ENCODE results near the gene SUGCT.

The SUGCT gene

DNA sequence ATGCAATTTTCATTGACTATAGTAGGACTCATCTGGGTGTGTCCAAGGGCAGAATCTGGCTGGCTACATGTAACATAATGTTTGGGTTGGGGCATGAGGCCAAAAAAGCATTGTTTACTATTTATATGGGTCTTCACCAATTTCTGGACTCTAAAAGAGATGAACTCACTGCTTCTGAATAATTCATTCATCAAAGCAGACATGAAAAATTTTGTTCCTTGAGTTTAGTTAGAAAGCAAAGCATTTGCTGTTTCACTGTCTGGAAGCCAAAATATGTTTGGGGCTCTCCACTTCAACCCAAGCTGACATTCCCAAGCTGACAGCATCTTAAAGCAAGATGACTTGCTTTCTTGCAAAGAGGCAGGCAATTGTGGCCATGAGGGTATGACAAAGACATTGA is 670.6 kb downstream of the SUGCT start:
- no peak for DNase-seq (ENCODE audit: low read depth, low spot score)
- Histone ChIP-seq H3K4me3 (no peak overlapping the region), H3K36me3 (ENCODE audit: insufficient read depth, low read length) (no peaks in the 10 kb centered on the region), H3K9ac (ENCODE audit: insufficient read length) (no peak overlapping the region), H3K27ac (no peak overlapping the region), H3K9me3 (ENCODE audit: low read depth, low read length) (no peaks in the 10 kb centered on the region)
- TF ChIP-seq EZH2 (IDR thresholded peaks at IDR 0.05) = no peak
- no peak for TF ChIP-seq FOXP2 (optimal IDR thresholded peaks at IDR 0.05; ENCODE audit: control extremely low read depth, extremely low read length, insufficient read depth)
- TF ChIP-seq POLR2AphosphoS5 (IDR thresholded peaks at IDR 0.05; ENCODE audit: borderline replicate concordance, low read depth, low read length) = no peak

DNA sequence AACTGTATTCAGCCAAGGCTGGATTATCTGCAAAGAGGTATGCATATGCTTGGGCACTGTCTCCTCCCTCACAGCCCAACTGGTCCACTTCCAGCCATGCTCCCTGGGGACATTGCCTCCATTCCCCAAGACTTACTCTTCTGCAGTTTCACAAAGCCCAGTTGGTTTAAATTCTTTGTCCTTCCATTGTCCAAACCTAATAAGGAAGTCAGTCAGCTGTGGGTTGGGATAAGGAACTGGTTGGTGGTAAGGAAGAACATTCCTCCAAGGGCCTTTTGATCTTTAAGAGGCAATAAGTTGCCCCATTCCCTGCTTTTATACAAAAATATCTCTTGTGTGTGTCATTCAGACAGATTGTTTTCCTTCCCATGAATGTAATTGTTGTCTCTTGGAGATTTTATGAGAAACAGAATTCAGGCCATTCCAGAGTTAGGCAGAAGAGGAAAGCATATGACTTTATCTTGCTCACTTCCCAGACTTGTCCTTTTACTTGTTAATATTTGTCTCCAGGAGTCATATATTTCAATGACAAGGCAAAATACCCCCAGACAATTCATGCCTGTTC is 673.7 kb downstream of the SUGCT start:
- Histone ChIP-seq H3K36me3 (ENCODE audit: insufficient read depth, low read length) (no peaks in the 10 kb centered on the region), H3K27ac (no peak overlapping the region), H3K4me3 (no peak overlapping the region), H3K9me3 (ENCODE audit: low read depth, low read length) (no peaks in the 10 kb centered on the region), H3K9ac (ENCODE audit: insufficient read length) (no peak overlapping the region)
- no peak for DNase-seq (ENCODE audit: low read depth, low spot score)
- TF ChIP-seq EZH2 (IDR thresholded peaks at IDR 0.05) = no peak
- TF ChIP-seq FOXP2 (optimal IDR thresholded peaks at IDR 0.05; ENCODE audit: control extremely low read depth, extremely low read length, insufficient read depth) = no peak
- TF ChIP-seq POLR2AphosphoS5 (IDR thresholded peaks at IDR 0.05; ENCODE audit: borderline replicate concordance, low read depth, low read length) = no peak

DNA sequence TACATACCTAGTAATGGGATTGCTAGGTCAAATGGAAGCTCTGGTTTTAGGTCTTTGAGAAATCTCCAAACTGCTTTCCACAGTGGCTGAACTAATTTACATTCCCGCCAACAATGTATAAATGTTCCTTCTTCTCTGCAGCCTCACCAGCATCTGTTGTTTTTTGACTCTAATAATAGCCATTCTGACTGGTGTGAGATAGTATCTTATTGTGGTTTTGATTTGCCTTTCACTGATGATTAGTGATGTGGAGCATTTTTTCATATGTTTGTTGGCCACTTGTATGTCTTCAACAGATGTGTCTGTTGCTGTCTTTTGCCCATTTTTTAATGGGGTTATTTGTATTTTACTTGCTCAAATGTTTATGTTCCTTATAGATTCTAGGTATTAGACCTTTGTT is 675.5 kb downstream of the SUGCT start:
- TF ChIP-seq EZH2 (IDR thresholded peaks at IDR 0.05) = no peak
- TF ChIP-seq POLR2AphosphoS5 (IDR thresholded peaks at IDR 0.05; ENCODE audit: borderline replicate concordance, low read depth, low read length) = no peak
- TF ChIP-seq FOXP2 (optimal IDR thresholded peaks at IDR 0.05; ENCODE audit: control extremely low read depth, extremely low read length, insufficient read depth) = no peak
- Histone ChIP-seq H3K27ac (no peak overlapping the region), H3K9me3 (ENCODE audit: low read depth, low read length) (no peaks in the 10 kb centered on the region), H3K9ac (ENCODE audit: insufficient read length) (no peak overlapping the region), H3K4me3 (no peak overlapping the region), H3K36me3 (ENCODE audit: insufficient read depth, low read length) (no peaks in the 10 kb centered on the region)
- no peak for DNase-seq (ENCODE audit: low read depth, low spot score)

DNA sequence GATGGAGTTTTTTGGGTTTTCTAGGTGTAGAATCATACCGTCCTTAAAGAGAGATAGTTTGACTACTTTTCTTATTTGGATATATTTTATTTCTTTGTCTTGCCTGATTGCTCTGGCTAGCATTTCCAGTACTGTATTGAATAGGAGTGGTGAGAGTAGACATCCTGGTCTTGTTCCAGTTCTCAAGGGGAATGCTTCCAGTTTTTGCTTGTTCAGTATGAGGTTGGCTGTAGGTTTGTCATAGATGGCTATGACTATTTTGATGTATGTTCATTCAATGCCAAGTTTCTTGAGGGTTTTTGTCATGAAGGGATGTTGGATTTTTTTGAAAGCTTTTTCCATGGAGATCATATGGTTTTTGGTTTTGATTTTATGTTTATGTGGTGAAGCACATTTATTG is 676.9 kb downstream of the SUGCT start:
- DNase-seq (ENCODE audit: low read depth, low spot score) = no peak
- Histone ChIP-seq H3K36me3 (ENCODE audit: insufficient read depth, low read length) (no peaks in the 10 kb centered on the region), H3K4me3 (no peak overlapping the region), H3K27ac (no peak overlapping the region), H3K9me3 (ENCODE audit: low read depth, low read length) (no peaks in the 10 kb centered on the region), H3K9ac (ENCODE audit: insufficient read length) (no peak overlapping the region)
- TF ChIP-seq POLR2AphosphoS5 (IDR thresholded peaks at IDR 0.05; ENCODE audit: borderline replicate concordance, low read depth, low read length) (no peak), EZH2 (IDR thresholded peaks at IDR 0.05) (no peak), FOXP2 (optimal IDR thresholded peaks at IDR 0.05; ENCODE audit: control extremely low read depth, extremely low read length, insufficient read depth) (no peak)

DNA sequence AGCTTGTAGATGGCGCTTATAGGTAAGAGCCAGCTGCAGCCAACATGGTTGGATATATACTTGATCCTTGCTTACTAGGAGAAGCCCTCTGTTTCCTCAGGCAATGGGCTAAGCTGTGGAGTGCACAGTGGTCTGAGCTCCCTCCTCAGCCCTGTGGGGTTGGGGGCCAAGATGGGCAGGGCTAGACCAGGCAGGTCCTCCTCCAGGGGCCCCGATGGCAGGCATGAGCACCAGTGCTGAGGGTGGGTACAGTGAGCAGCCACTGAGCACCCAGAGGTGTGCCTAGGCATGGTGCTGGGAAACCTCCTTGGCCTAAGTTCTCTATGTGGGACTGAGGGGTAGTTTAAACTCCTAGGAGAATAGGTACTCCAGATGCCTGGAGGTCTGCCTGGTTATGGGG is 680.2 kb downstream of the SUGCT start:
- no peaks in the 10 kb centered on the region for H3K9me3 ChIP-seq (ENCODE audit: low read depth, low read length)
- no peak for TF ChIP-seq EZH2 (IDR thresholded peaks at IDR 0.05)
- no peak for TF ChIP-seq FOXP2 (optimal IDR thresholded peaks at IDR 0.05; ENCODE audit: control extremely low read depth, extremely low read length, insufficient read depth)
- no peak overlapping the region for H3K4me3 ChIP-seq
- H3K36me3 ChIP-seq (ENCODE audit: insufficient read depth, low read length) = no peaks in the 10 kb centered on the region
- DNase-seq (ENCODE audit: low read depth, low spot score) = no peak
- no peak overlapping the region for H3K27ac ChIP-seq
- no peak overlapping the region for H3K9ac ChIP-seq (ENCODE audit: insufficient read length)

DNA sequence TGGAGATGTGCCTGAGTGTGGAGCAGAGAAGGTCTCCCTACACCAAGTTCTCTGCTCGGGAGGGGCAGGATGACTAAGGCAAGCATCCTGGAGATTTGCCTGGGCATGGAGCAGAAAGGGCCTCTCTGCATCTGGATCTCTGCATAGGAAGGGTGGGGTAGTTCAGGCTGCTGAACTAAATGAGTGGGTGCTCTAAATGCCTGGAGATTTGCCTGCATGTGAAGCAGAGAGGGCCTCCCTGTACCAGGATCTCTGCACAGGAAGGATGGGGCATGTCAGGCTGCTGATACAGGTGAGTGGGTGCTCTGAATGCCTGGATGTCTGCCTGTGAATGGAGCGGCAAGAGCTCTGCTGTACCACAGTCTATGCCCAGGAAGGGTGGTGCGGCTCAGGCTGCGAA is 680.7 kb downstream of the SUGCT start:
- no peak for TF ChIP-seq EZH2 (IDR thresholded peaks at IDR 0.05)
- no peak for TF ChIP-seq FOXP2 (optimal IDR thresholded peaks at IDR 0.05; ENCODE audit: control extremely low read depth, extremely low read length, insufficient read depth)
- no peak for TF ChIP-seq POLR2AphosphoS5 (IDR thresholded peaks at IDR 0.05; ENCODE audit: borderline replicate concordance, low read depth, low read length)
- H3K4me3 ChIP-seq = no peak overlapping the region
- H3K27ac ChIP-seq = no peak overlapping the region
- DNase-seq (ENCODE audit: low read depth, low spot score) = no peak
- H3K9ac ChIP-seq (ENCODE audit: insufficient read length) = no peak overlapping the region
- no peaks in the 10 kb centered on the region for H3K36me3 ChIP-seq (ENCODE audit: insufficient read depth, low read length)
- no peaks in the 10 kb centered on the region for H3K9me3 ChIP-seq (ENCODE audit: low read depth, low read length)

DNA sequence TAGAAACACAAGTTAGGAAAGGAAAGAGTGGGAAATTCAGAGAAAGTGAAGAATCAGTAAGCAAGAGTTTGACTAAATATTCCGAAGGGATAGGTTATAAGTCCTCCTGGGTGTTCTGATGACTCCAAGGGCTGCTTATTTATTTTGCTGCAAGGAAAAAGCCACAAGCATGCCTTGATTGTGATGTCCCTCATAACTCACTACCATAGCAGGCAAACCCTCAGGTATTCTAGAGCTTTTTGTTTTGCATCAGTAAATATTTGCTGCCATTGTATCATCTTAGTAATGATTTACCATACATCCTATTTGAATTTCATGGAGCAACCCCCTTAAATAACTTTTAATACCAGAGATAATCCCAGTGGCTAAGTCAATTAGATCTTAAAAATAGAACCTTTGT is 688.1 kb downstream of the SUGCT start:
- DNase-seq (ENCODE audit: low read depth, low spot score) = no peak
- H3K9ac ChIP-seq (ENCODE audit: insufficient read length) = no peak overlapping the region

DNA sequence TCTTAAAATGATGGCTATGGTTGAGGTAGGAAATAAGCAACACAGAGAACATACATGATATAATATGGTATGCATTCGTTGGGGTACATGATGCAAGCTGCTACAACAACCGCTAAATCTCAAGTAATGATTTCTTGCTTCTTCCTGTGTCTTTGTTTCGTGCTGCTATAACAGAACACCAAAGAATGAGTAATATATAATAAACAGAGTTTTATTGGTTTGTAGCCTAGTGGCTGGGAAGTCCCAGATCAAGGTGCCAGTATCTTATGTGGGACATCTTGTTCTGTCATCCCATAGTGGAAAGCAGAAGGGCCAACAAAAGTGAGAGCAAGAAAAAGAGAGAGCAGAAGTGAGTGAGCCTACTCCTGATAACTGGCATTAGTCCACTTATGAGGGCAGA is 689.7 kb downstream of the SUGCT start:
- TF ChIP-seq EZH2 (IDR thresholded peaks at IDR 0.05) (no peak), FOXP2 (optimal IDR thresholded peaks at IDR 0.05; ENCODE audit: control extremely low read depth, extremely low read length, insufficient read depth) (no peak), POLR2AphosphoS5 (IDR thresholded peaks at IDR 0.05; ENCODE audit: borderline replicate concordance, low read depth, low read length) (no peak)
- H3K4me3 ChIP-seq = no peak overlapping the region
- H3K27ac ChIP-seq = no peak overlapping the region
- DNase-seq (ENCODE audit: low read depth, low spot score) = no peak
- H3K9ac ChIP-seq (ENCODE audit: insufficient read length) = no peak overlapping the region
- no peaks in the 10 kb centered on the region for H3K9me3 ChIP-seq (ENCODE audit: low read depth, low read length)
- H3K36me3 ChIP-seq (ENCODE audit: insufficient read depth, low read length) = no peaks in the 10 kb centered on the region

More for the DNA sequence above, 688.1 kb downstream of the SUGCT start:
- no peaks in the 10 kb centered on the region for H3K9me3 ChIP-seq (ENCODE audit: low read depth, low read length)
- no peak for TF ChIP-seq FOXP2 (optimal IDR thresholded peaks at IDR 0.05; ENCODE audit: control extremely low read depth, extremely low read length, insufficient read depth)
- no peak for TF ChIP-seq EZH2 (IDR thresholded peaks at IDR 0.05)
- TF ChIP-seq POLR2AphosphoS5 (IDR thresholded peaks at IDR 0.05; ENCODE audit: borderline replicate concordance, low read depth, low read length) = no peak
- H3K36me3 ChIP-seq (ENCODE audit: insufficient read depth, low read length) = no peaks in the 10 kb centered on the region
- no peak overlapping the region for H3K27ac ChIP-seq
- no peak overlapping the region for H3K4me3 ChIP-seq

All from SK-N-MC (cell line).